RWPE1 (cell line): ENCODE data around the gene SEMA5B.

ENCODE experiments used
- CTCF ChIA-PET: fragments of 350-600 bp; sonication (Branson Sonifier 250); formaldehyde crosslinking; extraction: SDS; loops from one replicate; lab custom pipeline; 2021; lab: Yijun Ruan, JAX
- POLR2A ChIA-PET: fragments of 400-600 bp; formaldehyde crosslinking; extraction: SDS; loops from one replicate; lab custom pipeline; 2020; ENCODE audit warnings: antibody characterized with exemption; ENCODE audit not compliant: low non-redundant PET; lab: Yijun Ruan, JAX
- DNase-seq: peaks from one replicate; pipeline ENCODE4 v3.0.0; 2012; ENCODE audit warnings: low spot score
- H3K27ac ChIP-seq: fragments of 450-650 bp; 2 replicates; pipeline ENCODE4 v1.5.1; 2017
- CTCF ChIP-seq: fragments of 450-650 bp; conservative IDR thresholded peaks from 2 replicates; pipeline ENCODE4 v1.5.1; 2017; ENCODE audit warnings: low read depth, mild to moderate bottlenecking

The SEMA5B gene

GRCh38 chr3:122937745-122938144 is 89.8 kb downstream of the SEMA5B start:
- CTCF ChIA-PET, result interaction anchor here (2.2 kb wide), 1 partner anchor 90 kb away, joined by 8 read pairs; the partner anchor contains the start of gene SEMA5B
- no peak for DNase-seq
- POLR2A ChIA-PET, result no interaction called here
- H3K27ac ChIP-seq, result no peak overlapping the region
- no peak for TF ChIP-seq CTCF

- ChIA-PET CTCF (interaction anchor here (0.5 to 2.2 kb wide), 4 partner anchors 38 to 376 kb away, joined by 3 to 8 read pairs (median 4); partner anchors contain the start of gene SEMA5B), POLR2A (no interaction called here)
- no peak for DNase-seq
Measured at GRCh38 chr3:122936986-122937385, 90.6 kb downstream of the SEMA5B start.

GRCh38 chr3:122936335-122936734 is 91.2 kb downstream of the SEMA5B start:
- ChIA-PET CTCF (interaction anchor here (0.7 to 2.2 kb wide), 2 partner anchors 51 to 91 kb away, joined by 4 to 8 read pairs; partner anchors contain the start of gene SEMA5B), POLR2A (no interaction called here)
- no peak for TF ChIP-seq CTCF
- H3K27ac ChIP-seq, result no peak overlapping the region
- DNase-seq, result no peak

More at GRCh38 chr3:122936986-122937385, 90.6 kb downstream of the SEMA5B start:
- no peak overlapping the region for H3K27ac ChIP-seq
- no peak for TF ChIP-seq CTCF

GRCh38 chr3:122934251-122934650 is 93.3 kb downstream of the SEMA5B start:
- TF ChIP-seq CTCF, result no peak
- ChIA-PET POLR2A (no interaction called here), CTCF (interaction anchor here (0.7 kb wide), 1 partner anchor 436 kb away, joined by 5 read pairs; no protein-coding TSS in a partner anchor)
- peak; percentile 56 for DNase-seq
- H3K27ac ChIP-seq, result no peak overlapping the region

- no peak overlapping the region for H3K27ac ChIP-seq
- CTCF ChIA-PET, result interaction anchor here (0.6 kb wide), 1 partner anchor 19 kb away, joined by 3 read pairs; no protein-coding TSS in a partner anchor
- DNase-seq, result peak; percentile 69
- POLR2A ChIA-PET, result no interaction called here
- TF ChIP-seq CTCF, result no peak
Measured at GRCh38 chr3:122932251-122932967, 95.2 kb downstream of the SEMA5B start.

- CTCF ChIA-PET, result no interaction called here
- no peak overlapping the region for H3K27ac ChIP-seq
- peak; percentile 77 for DNase-seq
- no peak for TF ChIP-seq CTCF
- POLR2A ChIA-PET, result no interaction called here
Measured at GRCh38 chr3:122931636-122932035, 95.9 kb downstream of the SEMA5B start.
